ENCODE data around the gene TMEM235.

The TMEM235 gene

GRCh38 chr17:78230996-78231935, at the start of gene TMEM235:
Gene TMEM235 (plus strand): TSS chr17:78231631. CDS start chr17:78232024, 393 bp downstream.
- no peak for TF ChIP-seq JUND (IDR thresholded peaks at IDR 0.05; ENCODE audit: low read depth)
- DNase-seq (ENCODE audit: low read depth in 1 of 2, low spot score in 1 of 2): peak in 1 of 2 experiments; percentile 76
- in situ Hi-C loops (cut with HindIII; ENCODE audit: low pct_unique_long_range_greater_than_20kb, low sequenced_read_pairs): no loop called here

- no peak for DNase-seq (ENCODE audit: low read depth in 1 of 2, low spot score in 1 of 2)
- no peak for TF ChIP-seq JUND (IDR thresholded peaks at IDR 0.05; ENCODE audit: low read depth)
- in situ Hi-C loops (cut with HindIII; ENCODE audit: low pct_unique_long_range_greater_than_20kb, low sequenced_read_pairs): no loop called here
These were observed 48.9 kb upstream of the TMEM235 start for GRCh38 chr17:78182504-78182903.

GRCh38 chr17:78183916-78184315, 47.5 kb upstream of the TMEM235 start:
- no peak for TF ChIP-seq JUND (IDR thresholded peaks at IDR 0.05; ENCODE audit: low read depth)
- in situ Hi-C loops (cut with HindIII; ENCODE audit: low pct_unique_long_range_greater_than_20kb, low sequenced_read_pairs): no loop called here
- no peak for DNase-seq (ENCODE audit: low read depth in 1 of 2, low spot score in 1 of 2)

GRCh38 chr17:78184351-78184750, 47.1 kb upstream of the TMEM235 start:
- no peak for TF ChIP-seq JUND (IDR thresholded peaks at IDR 0.05; ENCODE audit: low read depth)
- in situ Hi-C loops (cut with HindIII; ENCODE audit: low pct_unique_long_range_greater_than_20kb, low sequenced_read_pairs): no loop called here
- no peak for DNase-seq (ENCODE audit: low read depth in 1 of 2, low spot score in 1 of 2)

GRCh38 chr17:78184868-78185267, 46.6 kb upstream of the TMEM235 start:
- TF ChIP-seq JUND (IDR thresholded peaks at IDR 0.05; ENCODE audit: low read depth): no peak
- in situ Hi-C loops (cut with HindIII; ENCODE audit: low pct_unique_long_range_greater_than_20kb, low sequenced_read_pairs): no loop called here
- DNase-seq (ENCODE audit: low read depth in 1 of 2, low spot score in 1 of 2): no peak

GRCh38 chr17:78185981-78186691, 45.3 kb upstream of the TMEM235 start:
- TF ChIP-seq JUND (IDR thresholded peaks at IDR 0.05; ENCODE audit: low read depth): no peak
- in situ Hi-C loops (cut with HindIII; ENCODE audit: low pct_unique_long_range_greater_than_20kb, low sequenced_read_pairs): no loop called here
- DNase-seq (ENCODE audit: low read depth in 1 of 2, low spot score in 1 of 2): peak in 1 of 2 experiments; percentile 82

- TF ChIP-seq JUND (IDR thresholded peaks at IDR 0.05; ENCODE audit: low read depth): no peak
- peak; percentile 97 to 99 for DNase-seq (ENCODE audit: low read depth in 1 of 2, low spot score in 1 of 2)
- in situ Hi-C loops (cut with HindIII; ENCODE audit: low pct_unique_long_range_greater_than_20kb, low sequenced_read_pairs): no loop called here
These were observed 44.5 kb upstream of the TMEM235 start, which contains the start of the genes AFMID and TK1 for GRCh38 chr17:78186692-78187595. Gene AFMID (plus strand): TSS chr17:78187362. CDS start chr17:78187371, 9 bp downstream. Gene TK1 (minus strand): TSS chr17:78187052. CDS start chr17:78186994, 58 bp downstream.

- DNase-seq (ENCODE audit: low read depth in 1 of 2, low spot score in 1 of 2): no peak
- no peak for TF ChIP-seq JUND (IDR thresholded peaks at IDR 0.05; ENCODE audit: low read depth)
- in situ Hi-C loops (cut with HindIII; ENCODE audit: low pct_unique_long_range_greater_than_20kb, low sequenced_read_pairs): no loop called here
These were observed 34.7 kb upstream of the TMEM235 start for GRCh38 chr17:78196716-78197115.

- in situ Hi-C loops (cut with HindIII; ENCODE audit: low pct_unique_long_range_greater_than_20kb, low sequenced_read_pairs): no loop called here
- DNase-seq (ENCODE audit: low read depth in 1 of 2, low spot score in 1 of 2): no peak
- no peak for TF ChIP-seq JUND (IDR thresholded peaks at IDR 0.05; ENCODE audit: low read depth)
These were observed 34.1 kb upstream of the TMEM235 start for GRCh38 chr17:78197147-78197832.

- in situ Hi-C loops (cut with HindIII; ENCODE audit: low pct_unique_long_range_greater_than_20kb, low sequenced_read_pairs): no loop called here
These were observed 31.0 kb upstream of the TMEM235 start for GRCh38 chr17:78200451-78200850.

GRCh38 chr17:78202666-78203065, 28.8 kb upstream of the TMEM235 start:
- no peak for DNase-seq (ENCODE audit: low read depth in 1 of 2, low spot score in 1 of 2)
- TF ChIP-seq JUND (IDR thresholded peaks at IDR 0.05; ENCODE audit: low read depth): no peak
- in situ Hi-C loops (cut with HindIII; ENCODE audit: low pct_unique_long_range_greater_than_20kb, low sequenced_read_pairs): no loop called here

More at GRCh38 chr17:78200451-78200850, 31.0 kb upstream of the TMEM235 start:
- no peak for TF ChIP-seq JUND (IDR thresholded peaks at IDR 0.05; ENCODE audit: low read depth)
- no peak for DNase-seq (ENCODE audit: low read depth in 1 of 2, low spot score in 1 of 2)

All from T47D (cell line).